ENCODE results near the gene CRNKL1.

The CRNKL1 gene

GRCh38 chr20:20052074-20052970 is at the start of gene CRNKL1, which contains the start of gene CFAP61:
Gene CRNKL1, minus strand, starts transcription at chr20:20052466. Its CDS starts 124 bp downstream, at chr20:20052342.
Gene CFAP61, plus strand, starts transcription at chr20:20052532. Its CDS starts 4,122 bp downstream, at chr20:20056654.
- peak; percentile 99 for DNase-seq

- no peak for DNase-seq
Measured at GRCh38 chr20:20100881-20101280, 48.6 kb upstream of the CRNKL1 start.

GRCh38 chr20:20096421-20096820 is 44.2 kb upstream of the CRNKL1 start:
- no peak for DNase-seq

GRCh38 chr20:20095114-20095872 is 43.0 kb upstream of the CRNKL1 start:
- no peak for DNase-seq

- DNase-seq = no peak
Measured at GRCh38 chr20:20094410-20094809, 42.1 kb upstream of the CRNKL1 start.

GRCh38 chr20:20092827-20093226 is 40.6 kb upstream of the CRNKL1 start:
- no peak for DNase-seq

- no peak for DNase-seq
Measured at GRCh38 chr20:20089939-20090338, 37.7 kb upstream of the CRNKL1 start.

GRCh38 chr20:20089018-20089417 is 36.8 kb upstream of the CRNKL1 start:
- no peak for DNase-seq

- no peak for DNase-seq
Measured at GRCh38 chr20:20085812-20086211, 33.5 kb upstream of the CRNKL1 start.

GRCh38 chr20:20085071-20085470 is 32.8 kb upstream of the CRNKL1 start:
- DNase-seq = no peak

GRCh38 chr20:20084296-20084752 is 32.1 kb upstream of the CRNKL1 start:
- no peak for DNase-seq

GRCh38 chr20:20083807-20084206 is 31.5 kb upstream of the CRNKL1 start:
- no peak for DNase-seq

- DNase-seq = no peak
Measured at GRCh38 chr20:20079102-20079784, 27.0 kb upstream of the CRNKL1 start.

- DNase-seq = no peak
Measured at GRCh38 chr20:20078041-20078440, 25.8 kb upstream of the CRNKL1 start.

GRCh38 chr20:20076297-20077065 is 24.2 kb upstream of the CRNKL1 start:
- DNase-seq = no peak

GRCh38 chr20:20075032-20075431 is 22.8 kb upstream of the CRNKL1 start:
- DNase-seq = no peak

GRCh38 chr20:20073801-20074371 is 21.6 kb upstream of the CRNKL1 start:
- DNase-seq = no peak

- no peak for DNase-seq
Measured at GRCh38 chr20:20070871-20071726, 18.8 kb upstream of the CRNKL1 start.

GRCh38 chr20:20065361-20065760 is 13.1 kb upstream of the CRNKL1 start:
- DNase-seq = no peak

GRCh38 chr20:20063941-20064702 is 11.9 kb upstream of the CRNKL1 start:
- DNase-seq = no peak

Data from activated effector memory CD4-positive, alpha-beta T cell treated with anti-CD3 and anti-CD28 coated beads, Interleukin-2, amount 50 U/mL, for 16 hours (primary cell).